K562 (cell line): Measurements from ENCODE around the gene SOX2. TPM values are rescaled to one million over a fixed set of nuclear protein-coding genes. Genes with fewer than 3 reads are reported as not detected.

Experiments used
- ATAC-seq: fragments of 200-7000 bp; cut with Tn5 transposase; 3 replicates; pipeline ENCODE4 v1.9.1; 2020; ENCODE audit warnings: moderate library complexity
- BruUV-seq: library from RNA; stranded (reverse); fragments of 400-500 nt; replicated peaks from 2 replicates; lab custom pipeline; 2021; lab: Mats Ljungman, UMichigan
- CTCF ChIA-PET: fragments of 300-600 bp; formaldehyde crosslinking; extraction: SDS; loops from one replicate; lab custom pipeline; 2021; ENCODE audit warnings: low intra/inter-chr PET ratio; lab: Yijun Ruan, JAX
- POLR2A ChIA-PET: fragments of 300-600, 350-650 bp; sonication (Branson Sonifier 250); formaldehyde crosslinking; extraction: SDS; loops from one replicate; lab custom pipeline; 2021; ENCODE audit warnings: antibody characterized with exemption, inconsistent platforms; lab: Yijun Ruan, JAX
- DNase-seq, 4 experiments: peaks; one replicate each; pipeline versions ENCODE4 v3.0.0 to v3.0.0-alpha.2; 2011 to 2018; ENCODE audit warnings: low spot score in 3 of 4, mixed read lengths in 3 of 4; ENCODE audit errors: extremely low read depth in 1 of 4
- FAIRE-seq: peaks from 2 replicates; lab custom pipeline; 2011; peaks lifted over from hg19 to GRCh38; lab: Jason Lieb, UNC
- H2AFZ ChIP-seq: 2 replicates; pipeline ENCODE4 v1.6.0; 2011; ENCODE audit warnings: low read depth, low read length, control low read depth, inconsistent platforms
- H3K27ac ChIP-seq: fragments of 200-600 bp; 3 replicates; pipeline ENCODE4 v1.8.0; 2011; ENCODE audit warnings: low read depth, mild to moderate bottlenecking, control low read depth, inconsistent platforms, low read length, moderate library complexity, mixed read lengths; ENCODE audit errors: extremely low read depth
- H3K27me3 ChIP-seq, 2 experiments: fragments of 300-600 bp in 1 of 2; 2 replicates in 1 of 2; 3 replicates in 1 of 2; pipeline versions ENCODE4 v1.6.0 to v1.8.0; 2011; ENCODE audit warnings: inconsistent platforms in 2 of 2, low read length in 2 of 2, mild to moderate bottlenecking in 1 of 2, mixed read lengths in 1 of 2, moderate library complexity in 1 of 2; ENCODE audit not compliant: control insufficient read depth in 2 of 2, insufficient read depth in 2 of 2
- H3K36me3 ChIP-seq: fragments of 300-600 bp; 3 replicates; pipeline ENCODE4 v1.8.0; 2011; ENCODE audit warnings: mild to moderate bottlenecking, low read length, inconsistent platforms; ENCODE audit not compliant: control insufficient read depth, insufficient read depth
- H3K4me1 ChIP-seq, 2 experiments: fragments of 200-600 bp in 1 of 2; replicated peaks in 1 of 2; 2 replicates in 1 of 2; 3 replicates in 1 of 2; pipeline versions ENCODE4 v1.5.1 to v1.8.0; 2011; ENCODE audit warnings: inconsistent platforms in 2 of 2, low read length in 2 of 2, mild to moderate bottlenecking in 1 of 2, mixed read lengths in 1 of 2, moderate library complexity in 1 of 2; ENCODE audit not compliant: control insufficient read depth in 2 of 2, insufficient read depth in 2 of 2
- H3K4me2 ChIP-seq: 2 replicates; pipeline ENCODE4 v1.6.1; 2011; ENCODE audit warnings: low read length, control low read depth, inconsistent platforms, mixed read lengths; ENCODE audit not compliant: insufficient read depth
- H3K4me3 ChIP-seq: fragments of 200-600 bp; sonication (generic), shearing (Covaris generic); 2 replicates; pipeline ENCODE4 v1.5.1; 2016; ENCODE audit warnings: control low read depth, inconsistent platforms
- H3K79me2 ChIP-seq: fragments of 200-600 bp; 3 replicates; pipeline ENCODE4 v1.8.0; 2011; ENCODE audit warnings: low read length, inconsistent platforms; ENCODE audit not compliant: control insufficient read depth, insufficient read depth
- H3K9ac ChIP-seq, 2 experiments: 2 replicates each; pipeline versions ENCODE4 v1.6.0 to v1.6.1; 2011; ENCODE audit warnings: low read depth in 2 of 2, low read length in 2 of 2, control low read depth in 1 of 2, inconsistent platforms in 1 of 2, mild to moderate bottlenecking in 1 of 2, mixed read lengths in 1 of 2; ENCODE audit not compliant: insufficient read depth in 1 of 2
- H3K9me1 ChIP-seq: one replicate; pipeline ENCODE4 v1.6.0; 2011; ENCODE audit warnings: inconsistent platforms, mild to moderate bottlenecking, low read length, moderate library complexity; ENCODE audit not compliant: control insufficient read depth, insufficient read depth
- H3K9me3 ChIP-seq: replicated peaks from 2 replicates; pipeline ENCODE4 v1.5.1; 2011; ENCODE audit warnings: low read depth, low read length, inconsistent platforms; ENCODE audit not compliant: control insufficient read depth, insufficient read depth
- H4K20me1 ChIP-seq: replicated peaks from 2 replicates; pipeline ENCODE4 v1.6.1; 2011; ENCODE audit warnings: low read length, inconsistent platforms, mixed read lengths; ENCODE audit not compliant: control insufficient read depth, insufficient read depth
- ARHGAP35 ChIP-seq: fragments of 450-650 bp; IDR thresholded peaks from 2 replicates; pipeline ENCODE4 v1.6.1; 2018; ENCODE audit not compliant: partially characterized antibody
- ARID3B ChIP-seq: fragments of 250-450 bp; sonication (Bioruptor Pico); IDR thresholded peaks from 2 replicates; pipeline ENCODE4 v1.4.0; 2020; ENCODE audit warnings: borderline replicate concordance
- CAMTA2 ChIP-seq: fragments of 250-450 bp; sonication (Bioruptor Pico); conservative IDR thresholded peaks from 2 replicates; pipeline ENCODE4 v1.5.1; 2022
- CBX5 ChIP-seq: IDR thresholded peaks from 2 replicates; pipeline ENCODE4 v1.6.1; 2014; ENCODE audit warnings: low read depth, borderline replicate concordance
- HMG20B ChIP-seq: fragments of 250-450 bp; sonication (Bioruptor Pico); IDR thresholded peaks from 2 replicates; pipeline ENCODE4 v1.5.0; 2021; ENCODE audit warnings: mild to moderate bottlenecking
- RUNX1 ChIP-seq: sonication (generic); IDR thresholded peaks from 2 replicates; pipeline ENCODE4 v1.6.1; 2016; ENCODE audit warnings: antibody characterized with exemption, low read depth
- SRSF3 ChIP-seq: fragments of 200-400 bp; formaldehyde crosslinking; IDR thresholded peaks from 2 replicates; pipeline ENCODE4 v1.6.1; 2016; ENCODE audit warnings: mild to moderate bottlenecking, low read length, moderate library complexity; ENCODE audit not compliant: insufficient read depth
- TEAD2 ChIP-seq: fragments of 450-650 bp; IDR thresholded peaks from 2 replicates; pipeline ENCODE4 v1.6.1; 2016; ENCODE audit warnings: missing genetic modification characterization, control low read depth, missing compliant biosample characterization
- ZNF143 ChIP-seq: sonication (generic); formaldehyde crosslinking; IDR thresholded peaks from 2 replicates; pipeline ENCODE4 v1.9.0; 2022; ENCODE audit warnings: mild to moderate bottlenecking, missing genetic modification reagents
- ZNF274 ChIP-seq: IDR thresholded peaks from 2 replicates; pipeline ENCODE4 v1.6.1; 2011; ENCODE audit warnings: low read depth, mild to moderate bottlenecking, low read length, moderate library complexity, borderline replicate concordance
- ZNF583 ChIP-seq: fragments of 250-450 bp; sonication (Bioruptor Pico); IDR thresholded peaks from 2 replicates; pipeline ENCODE4 v1.4.0; 2020
- WGBS: fragments of 100-300 bp; shearing (Covaris generic); methylation state at CpG from one replicate; pipeline ENCODE4 v1.1.6; 2016; ENCODE audit warnings: low coverage, mixed read lengths; ENCODE audit not compliant: insufficient coverage; ENCODE audit errors: missing lambda C conversion rate; 5-methylcytosine and 5-hydroxymethylcytosine counted together
- in situ Hi-C: fragments of 300-500 bp; cut with MboI; formaldehyde crosslinking; loops from 4 replicates; pipeline ENCODE4 v1.15.0; 2018; ENCODE audit warnings: inconsistent platforms, mixed read lengths
- intact Hi-C: fragments of 100-400 bp; cut with micrococcal nuclease; formaldehyde crosslinking; loops from 2 replicates; pipeline ENCODE4 v1.14.2; 2022
- polyA plus RNA-seq, 8 experiments: library from polyadenylated mRNA; depleted of rRNA in 4 of 8; stranded (reverse) in 5 of 8; unstranded in 3 of 8; fragments of >200 nt; fragmentation: Nextera tagmentation in 2 of 8; fragmentation: Illumina TruSeq in 1 of 8; extraction: Ambion mirVana in 2 of 8; extraction: Trizol in 1 of 8; gene quantifications; 2 replicates each; pipeline versions ENCODE4 v1.2.1 to v1.2.3, GENCODE V29; 2011 to 2014; ENCODE audit warnings: inconsistent platforms in 1 of 8, missing spikeins in 1 of 8
- total RNA-seq, 7 experiments: library from RNA; depleted of rRNA in 6 of 7; stranded (reverse); fragments of >200 nt in 6 of 7; fragmentation: Illumina TruSeq in 2 of 7; extraction: Trizol in 2 of 7; gene quantifications; 2 replicates each; pipeline versions ENCODE4 v1.2.1 to v1.2.3, GENCODE V29; 2011 to 2021; ENCODE audit warnings: low replicate concordance in 1 of 7
- TF ChIP-seq, protein P1 (sequence below): fragments of 450-650 bp; IDR thresholded peaks from 2 replicates; pipeline ENCODE4 v1.6.1; 2017; ENCODE audit warnings: mild to moderate bottlenecking, moderate library complexity
- TF ChIP-seq, protein P2 (sequence below): fragments of 250-450 bp; sonication (Bioruptor Pico); IDR thresholded peaks from 2 replicates; pipeline ENCODE4 v1.8.0; 2021; ENCODE audit warnings: borderline replicate concordance, mild to moderate bottlenecking, moderate library complexity; ENCODE audit not compliant: poor library complexity, severe bottlenecking

The SOX2 gene
- total and polyA plus RNA-seq, 9 of the 15 experiments (the other 6 are each of a cell fraction or from before 2014, with no cell fraction given), result 0.07 TPM; not detected in 8

DNA sequence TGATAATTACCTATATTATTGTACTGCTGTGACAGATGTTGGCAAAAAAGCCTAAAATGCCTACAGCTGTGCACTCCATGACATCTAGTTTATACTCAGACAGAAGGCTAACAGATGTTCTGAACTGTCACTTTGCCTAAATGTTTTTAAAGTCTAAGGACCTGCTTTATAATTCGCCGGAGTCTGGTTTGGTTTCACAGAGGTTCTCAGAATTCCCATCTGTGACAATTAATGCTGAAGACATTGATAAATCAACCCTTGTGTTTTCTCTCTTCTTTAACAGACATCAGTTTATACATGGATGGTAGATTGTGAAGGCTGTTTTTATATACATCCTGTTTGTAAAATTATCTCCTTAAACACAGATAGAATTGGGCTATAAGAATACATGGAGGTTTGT lies 19.8 kb upstream of the SOX2 start:
- DNase-seq (no peak), FAIRE-seq (no peak), ATAC-seq (no peak)
- intact Hi-C loops, result no loop called here
- 0% methylated on average over 2 of the region's 2 CpGs for WGBS
- no peak overlapping the region for H3K4me2 ChIP-seq
- H3K4me3 ChIP-seq, result no peak overlapping the region
- no peaks in the 10 kb centered on the region for H4K20me1 ChIP-seq
- H3K27ac ChIP-seq, result no peak overlapping the region
- no peak overlapping the region for H3K9ac ChIP-seq
- no peaks in the 10 kb centered on the region for H3K9me3 ChIP-seq
- TF ChIP-seq ARHGAP35 (no peak), ARID3B (CRISPR knock-in tag) (no peak), HMG20B (CRISPR knock-in tag) (no peak), TEAD2 (tag) (no peak), CBX5 (no peak), ZNF583 (no peak), ZNF274 (no peak), ZNF143 (CRISPR knock-in tag) (no peak), SRSF3 (no peak), RUNX1 (no peak), CAMTA2 (no peak)
- TF ChIP-seq, protein P1, sequence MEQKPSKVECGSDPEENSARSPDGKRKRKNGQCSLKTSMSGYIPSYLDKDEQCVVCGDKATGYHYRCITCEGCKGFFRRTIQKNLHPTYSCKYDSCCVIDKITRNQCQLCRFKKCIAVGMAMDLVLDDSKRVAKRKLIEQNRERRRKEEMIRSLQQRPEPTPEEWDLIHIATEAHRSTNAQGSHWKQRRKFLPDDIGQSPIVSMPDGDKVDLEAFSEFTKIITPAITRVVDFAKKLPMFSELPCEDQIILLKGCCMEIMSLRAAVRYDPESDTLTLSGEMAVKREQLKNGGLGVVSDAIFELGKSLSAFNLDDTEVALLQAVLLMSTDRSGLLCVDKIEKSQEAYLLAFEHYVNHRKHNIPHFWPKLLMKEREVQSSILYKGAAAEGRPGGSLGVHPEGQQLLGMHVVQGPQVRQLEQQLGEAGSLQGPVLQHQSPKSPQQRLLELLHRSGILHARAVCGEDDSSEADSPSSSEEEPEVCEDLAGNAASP, result no peak
- TF ChIP-seq, protein P2, sequence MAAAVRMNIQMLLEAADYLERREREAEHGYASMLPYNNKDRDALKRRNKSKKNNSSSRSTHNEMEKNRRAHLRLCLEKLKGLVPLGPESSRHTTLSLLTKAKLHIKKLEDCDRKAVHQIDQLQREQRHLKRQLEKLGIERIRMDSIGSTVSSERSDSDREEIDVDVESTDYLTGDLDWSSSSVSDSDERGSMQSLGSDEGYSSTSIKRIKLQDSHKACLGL, result no peak
- H2AFZ ChIP-seq, result no peak overlapping the region
- H3K36me3 ChIP-seq, result no peaks in the 10 kb centered on the region
- H3K9me1 ChIP-seq, result no peaks in the 10 kb centered on the region
- in situ Hi-C loops, result no loop called here
- peaks cover 0 to 13% of the 10 kb centered on the region in 2 experiments; a peak in 2 of 5 replicates for H3K4me1 ChIP-seq
- H3K27me3 ChIP-seq, result peaks cover 0 to 15% of the 10 kb centered on the region in 2 experiments; a peak in 3 of 5 replicates
- ChIA-PET POLR2A (interaction anchor here (0.6 kb wide), 1 partner anchor 578 kb away, joined by 3 read pairs; no protein-coding TSS in a partner anchor), CTCF (interaction anchor here (0.6 kb wide), 1 partner anchor 873 kb away, joined by 3 read pairs; no protein-coding TSS in a partner anchor)
- no peaks in the 10 kb centered on the region for H3K79me2 ChIP-seq
- BruUV-seq, result no TSS peak
